HepG2 (cell line): ENCODE measurements around the gene C1QTNF1. TPM values are rescaled to one million over a fixed set of nuclear protein-coding genes. Genes with fewer than 3 reads are reported as not detected.
A peak's percentile ranks its signal among the peaks of the same experiment; 100 is the strongest.

Source experiments
- AGO2 ChIP-seq: fragments of 200-400 bp; formaldehyde crosslinking; optimal IDR thresholded peaks from 2 replicates; pipeline ENCODE3; 2017; ENCODE audit warnings: mild to moderate bottlenecking, low read depth, low read length, moderate library complexity
- ATF1 ChIP-seq: IDR thresholded peaks from 2 replicates; pipeline ENCODE4 v1.6.1; 2016; ENCODE audit warnings: mild to moderate bottlenecking, control low read depth
- BHLHE40 ChIP-seq: IDR thresholded peaks from 2 replicates; pipeline ENCODE4 v1.6.1; 2011; ENCODE audit warnings: low read length, improper control_type of control experiment
- EP300 ChIP-seq, 3 experiments: sonication (generic) in 1 of 3; formaldehyde crosslinking in 1 of 3; IDR thresholded peaks; 2 replicates each; pipeline versions ENCODE4 v1.5.1 to v1.6.1; 2011 to 2020; ENCODE audit warnings: low read depth in 2 of 3, low read length in 2 of 3, borderline replicate concordance in 1 of 3, improper control_type of control experiment in 1 of 3, mild to moderate bottlenecking in 1 of 3, missing genetic modification reagents in 1 of 3, moderate library complexity in 1 of 3
- HNRNPLL ChIP-seq: fragments of 200-400 bp; formaldehyde crosslinking; IDR thresholded peaks from 2 replicates; pipeline ENCODE4 v1.6.1; 2017; ENCODE audit warnings: mild to moderate bottlenecking, low read depth, low read length; ENCODE audit not compliant: poor library complexity, severe bottlenecking
- KDM5B ChIP-seq: sonication (generic); formaldehyde crosslinking; IDR thresholded peaks from 2 replicates; pipeline ENCODE4 v1.4.0; 2020; ENCODE audit warnings: missing genetic modification reagents, mild to moderate bottlenecking, borderline replicate concordance
- TCF7 ChIP-seq: sonication (generic); IDR thresholded peaks from 2 replicates; pipeline ENCODE4 v1.6.1; 2016; ENCODE audit warnings: antibody characterized with exemption, low read depth
- THAP11 ChIP-seq: IDR thresholded peaks from 2 replicates; pipeline ENCODE4 v1.6.1; 2016; ENCODE audit warnings: missing biosample characterization, missing genetic modification reagents
- ZFP41 ChIP-seq: sonication (generic); formaldehyde crosslinking; IDR thresholded peaks from 2 replicates; pipeline ENCODE4 v1.4.0; 2020; ENCODE audit warnings: mild to moderate bottlenecking, missing genetic modification reagents, borderline replicate concordance
- ZMYM2 ChIP-seq: sonication (generic); formaldehyde crosslinking; IDR thresholded peaks from 2 replicates; pipeline ENCODE4 v1.8.0; 2022; ENCODE audit warnings: mild to moderate bottlenecking, missing genetic modification reagents
- ZNF224 ChIP-seq: sonication (generic); formaldehyde crosslinking; IDR thresholded peaks from 2 replicates; pipeline ENCODE4 v1.5.0; 2020; ENCODE audit warnings: mild to moderate bottlenecking, missing genetic modification reagents
- ZNF513 ChIP-seq: sonication (generic); formaldehyde crosslinking; conservative IDR thresholded peaks from 2 replicates; pipeline ENCODE4 v1.5.0; 2020; ENCODE audit warnings: missing genetic modification reagents
- ZNF781 ChIP-seq: sonication (generic); formaldehyde crosslinking; IDR thresholded peaks from 2 replicates; pipeline ENCODE4 v1.5.1; 2020; ENCODE audit warnings: borderline replicate concordance, mild to moderate bottlenecking, missing genetic modification reagents; ENCODE audit errors: not compliant biosample characterization
- ZNF790 ChIP-seq: sonication (generic); formaldehyde crosslinking; IDR thresholded peaks from 2 replicates; pipeline ENCODE4 v1.8.0; 2022; ENCODE audit warnings: missing genetic modification reagents, mild to moderate bottlenecking, borderline replicate concordance
- polyA plus RNA-seq, 8 experiments: library from polyadenylated mRNA; depleted of rRNA in 3 of 8; stranded (reverse) in 7 of 8; unstranded in 1 of 8; fragments of >200 nt; fragmentation: Illumina TruSeq in 4 of 8; extraction: Trizol in 4 of 8; gene quantifications; 2 replicates each; pipeline versions ENCODE4 v1.2.1 to v1.2.3, GENCODE V29; 2011 to 2016; ENCODE audit warnings: low read depth in 4 of 8, missing spikeins in 1 of 8, mixed read lengths in 1 of 8; ENCODE audit not compliant: insufficient read depth in 1 of 8
- total RNA-seq, 5 experiments: library from RNA; depleted of rRNA; stranded (reverse); fragments of >200 nt; fragmentation: Illumina TruSeq; extraction: Trizol; gene quantifications; 2 replicates each; pipeline ENCODE4 v1.2.3, GENCODE V29; 2016; ENCODE audit warnings: low read depth in 1 of 5
- TF ChIP-seq, protein P1 (sequence below): sonication (generic); formaldehyde crosslinking; conservative IDR thresholded peaks from 2 replicates; pipeline ENCODE4 v1.4.0; 2020; ENCODE audit warnings: missing genetic modification reagents
- TF ChIP-seq, protein P2 (sequence below): sonication (generic); formaldehyde crosslinking; IDR thresholded peaks from 2 replicates; pipeline ENCODE4 v1.4.0; 2020; ENCODE audit warnings: missing genetic modification reagents, borderline replicate concordance
- TF ChIP-seq, protein P3 (sequence below): sonication (generic); formaldehyde crosslinking; IDR thresholded peaks from 2 replicates; pipeline ENCODE4 v1.4.0; 2020; ENCODE audit warnings: mild to moderate bottlenecking, missing genetic modification reagents
- TF ChIP-seq, protein P4 (sequence below): sonication (generic); formaldehyde crosslinking; IDR thresholded peaks from 2 replicates; pipeline ENCODE4 v1.4.0; 2020; ENCODE audit warnings: mild to moderate bottlenecking, low read depth, missing genetic modification reagents

Gene C1QTNF1
- total and polyA plus RNA-seq, 2 of the 13 experiments (the other 11 are each of a cell fraction or from before 2014, with no cell fraction given), result 0.18 to 0.86 TPM

DNA sequence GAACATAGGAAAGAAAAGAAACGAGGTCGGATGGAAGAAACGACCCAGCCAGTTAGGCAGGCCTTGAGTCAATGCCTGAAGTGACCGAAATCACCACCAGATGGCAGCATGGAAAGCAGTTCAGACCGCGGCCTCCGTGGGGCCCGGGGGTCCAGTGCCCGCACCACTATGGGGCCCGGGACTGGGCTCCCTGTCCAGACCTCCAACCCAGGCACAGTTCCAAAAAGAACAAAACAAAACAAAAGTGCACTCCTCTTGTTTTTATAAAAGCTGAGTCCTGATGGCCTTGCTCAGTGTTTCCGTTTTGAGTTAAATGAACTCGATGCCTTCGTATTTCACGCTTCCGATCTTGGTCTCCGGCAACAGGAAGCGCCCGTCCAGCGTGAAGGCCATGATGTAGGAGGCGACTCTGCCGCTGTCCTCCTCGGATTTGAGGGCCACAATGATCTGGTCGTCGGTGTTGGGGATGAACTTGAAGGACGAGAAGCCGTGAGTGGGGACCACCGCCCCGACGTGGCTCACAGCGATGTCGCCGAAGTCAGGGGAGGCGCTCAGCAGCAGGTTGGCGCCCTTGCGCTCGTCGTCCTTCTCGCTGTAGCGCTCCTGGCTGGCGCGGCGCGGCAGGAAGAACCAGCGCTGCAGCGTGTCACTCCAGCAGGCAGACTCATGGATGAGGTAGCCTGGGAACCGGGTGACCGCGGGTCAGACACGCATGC is 30.6 kb upstream of the C1QTNF1 start (continued):
- TF ChIP-seq, protein P1, sequence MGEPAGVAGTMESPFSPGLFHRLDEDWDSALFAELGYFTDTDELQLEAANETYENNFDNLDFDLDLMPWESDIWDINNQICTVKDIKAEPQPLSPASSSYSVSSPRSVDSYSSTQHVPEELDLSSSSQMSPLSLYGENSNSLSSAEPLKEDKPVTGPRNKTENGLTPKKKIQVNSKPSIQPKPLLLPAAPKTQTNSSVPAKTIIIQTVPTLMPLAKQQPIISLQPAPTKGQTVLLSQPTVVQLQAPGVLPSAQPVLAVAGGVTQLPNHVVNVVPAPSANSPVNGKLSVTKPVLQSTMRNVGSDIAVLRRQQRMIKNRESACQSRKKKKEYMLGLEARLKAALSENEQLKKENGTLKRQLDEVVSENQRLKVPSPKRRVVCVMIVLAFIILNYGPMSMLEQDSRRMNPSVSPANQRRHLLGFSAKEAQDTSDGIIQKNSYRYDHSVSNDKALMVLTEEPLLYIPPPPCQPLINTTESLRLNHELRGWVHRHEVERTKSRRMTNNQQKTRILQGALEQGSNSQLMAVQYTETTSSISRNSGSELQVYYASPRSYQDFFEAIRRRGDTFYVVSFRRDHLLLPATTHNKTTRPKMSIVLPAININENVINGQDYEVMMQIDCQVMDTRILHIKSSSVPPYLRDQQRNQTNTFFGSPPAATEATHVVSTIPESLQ (CRISPR knock-in tag), result no peak
- TF ChIP-seq ZMYM2 (CRISPR knock-in tag), result no peak
- TF ChIP-seq BHLHE40, result no peak
- no peak for TF ChIP-seq EP300 (IDR thresholded peaks at IDR 0.05; ENCODE audit: low read depth in 2 of 2, low read length in 2 of 2)
- no peak for TF ChIP-seq EP300 (CRISPR knock-in tag; IDR thresholded peaks at IDR 0.05; ENCODE audit: borderline replicate concordance)
- no peak for TF ChIP-seq THAP11 (CRISPR knock-in tag)
- no peak for TF ChIP-seq ZNF781
- no peak for TF ChIP-seq ZFP41
- TF ChIP-seq, protein P2, sequence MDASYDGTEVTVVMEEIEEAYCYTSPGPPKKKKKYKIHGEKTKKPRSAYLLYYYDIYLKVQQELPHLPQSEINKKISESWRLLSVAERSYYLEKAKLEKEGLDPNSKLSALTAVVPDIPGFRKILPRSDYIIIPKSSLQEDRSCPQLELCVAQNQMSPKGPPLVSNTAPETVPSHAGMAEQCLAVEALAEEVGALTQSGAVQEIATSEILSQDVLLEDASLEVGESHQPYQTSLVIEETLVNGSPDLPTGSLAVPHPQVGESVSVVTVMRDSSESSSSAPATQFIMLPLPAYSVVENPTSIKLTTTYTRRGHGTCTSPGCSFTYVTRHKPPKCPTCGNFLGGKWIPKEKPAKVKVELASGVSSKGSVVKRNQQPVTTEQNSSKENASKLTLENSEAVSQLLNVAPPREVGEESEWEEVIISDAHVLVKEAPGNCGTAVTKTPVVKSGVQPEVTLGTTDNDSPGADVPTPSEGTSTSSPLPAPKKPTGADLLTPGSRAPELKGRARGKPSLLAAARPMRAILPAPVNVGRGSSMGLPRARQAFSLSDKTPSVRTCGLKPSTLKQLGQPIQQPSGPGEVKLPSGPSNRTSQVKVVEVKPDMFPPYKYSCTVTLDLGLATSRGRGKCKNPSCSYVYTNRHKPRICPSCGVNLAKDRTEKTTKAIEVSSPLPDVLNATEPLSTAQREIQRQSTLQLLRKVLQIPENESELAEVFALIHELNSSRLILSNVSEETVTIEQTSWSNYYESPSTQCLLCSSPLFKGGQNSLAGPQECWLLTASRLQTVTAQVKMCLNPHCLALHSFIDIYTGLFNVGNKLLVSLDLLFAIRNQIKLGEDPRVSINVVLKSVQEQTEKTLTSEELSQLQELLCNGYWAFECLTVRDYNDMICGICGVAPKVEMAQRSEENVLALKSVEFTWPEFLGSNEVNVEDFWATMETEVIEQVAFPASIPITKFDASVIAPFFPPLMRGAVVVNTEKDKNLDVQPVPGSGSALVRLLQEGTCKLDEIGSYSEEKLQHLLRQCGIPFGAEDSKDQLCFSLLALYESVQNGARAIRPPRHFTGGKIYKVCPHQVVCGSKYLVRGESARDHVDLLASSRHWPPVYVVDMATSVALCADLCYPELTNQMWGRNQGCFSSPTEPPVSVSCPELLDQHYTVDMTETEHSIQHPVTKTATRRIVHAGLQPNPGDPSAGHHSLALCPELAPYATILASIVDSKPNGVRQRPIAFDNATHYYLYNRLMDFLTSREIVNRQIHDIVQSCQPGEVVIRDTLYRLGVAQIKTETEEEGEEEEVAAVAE (CRISPR knock-in tag), result no peak
- TF ChIP-seq ATF1 (CRISPR knock-in tag), result no peak
- TF ChIP-seq, protein P3, sequence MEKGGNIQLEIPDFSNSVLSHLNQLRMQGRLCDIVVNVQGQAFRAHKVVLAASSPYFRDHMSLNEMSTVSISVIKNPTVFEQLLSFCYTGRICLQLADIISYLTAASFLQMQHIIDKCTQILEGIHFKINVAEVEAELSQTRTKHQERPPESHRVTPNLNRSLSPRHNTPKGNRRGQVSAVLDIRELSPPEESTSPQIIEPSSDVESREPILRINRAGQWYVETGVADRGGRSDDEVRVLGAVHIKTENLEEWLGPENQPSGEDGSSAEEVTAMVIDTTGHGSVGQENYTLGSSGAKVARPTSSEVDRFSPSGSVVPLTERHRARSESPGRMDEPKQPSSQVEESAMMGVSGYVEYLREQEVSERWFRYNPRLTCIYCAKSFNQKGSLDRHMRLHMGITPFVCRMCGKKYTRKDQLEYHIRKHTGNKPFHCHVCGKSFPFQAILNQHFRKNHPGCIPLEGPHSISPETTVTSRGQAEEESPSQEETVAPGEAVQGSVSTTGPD (CRISPR knock-in tag), result no peak
- TF ChIP-seq, protein P4, sequence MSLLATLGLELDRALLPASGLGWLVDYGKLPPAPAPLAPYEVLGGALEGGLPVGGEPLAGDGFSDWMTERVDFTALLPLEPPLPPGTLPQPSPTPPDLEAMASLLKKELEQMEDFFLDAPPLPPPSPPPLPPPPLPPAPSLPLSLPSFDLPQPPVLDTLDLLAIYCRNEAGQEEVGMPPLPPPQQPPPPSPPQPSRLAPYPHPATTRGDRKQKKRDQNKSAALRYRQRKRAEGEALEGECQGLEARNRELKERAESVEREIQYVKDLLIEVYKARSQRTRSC (CRISPR knock-in tag), result no peak
- no peak for TF ChIP-seq TCF7
- TF ChIP-seq KDM5B (CRISPR knock-in tag), result no peak
- no peak for TF ChIP-seq ZNF513 (CRISPR knock-in tag)
- peak; percentile 87 for TF ChIP-seq AGO2
- TF ChIP-seq ZNF224, result no peak
- TF ChIP-seq HNRNPLL, result no peak
- TF ChIP-seq ZNF790, result no peak
